SW480 (cell line): Measurements from ENCODE around the gene UNC79.

ENCODE experiments used
- DNase-seq: peaks from one replicate; pipeline ENCODE4 v3.0.0-alpha.2; 2016; ENCODE audit warnings: low spot score

UNC79 gene

DNA sequence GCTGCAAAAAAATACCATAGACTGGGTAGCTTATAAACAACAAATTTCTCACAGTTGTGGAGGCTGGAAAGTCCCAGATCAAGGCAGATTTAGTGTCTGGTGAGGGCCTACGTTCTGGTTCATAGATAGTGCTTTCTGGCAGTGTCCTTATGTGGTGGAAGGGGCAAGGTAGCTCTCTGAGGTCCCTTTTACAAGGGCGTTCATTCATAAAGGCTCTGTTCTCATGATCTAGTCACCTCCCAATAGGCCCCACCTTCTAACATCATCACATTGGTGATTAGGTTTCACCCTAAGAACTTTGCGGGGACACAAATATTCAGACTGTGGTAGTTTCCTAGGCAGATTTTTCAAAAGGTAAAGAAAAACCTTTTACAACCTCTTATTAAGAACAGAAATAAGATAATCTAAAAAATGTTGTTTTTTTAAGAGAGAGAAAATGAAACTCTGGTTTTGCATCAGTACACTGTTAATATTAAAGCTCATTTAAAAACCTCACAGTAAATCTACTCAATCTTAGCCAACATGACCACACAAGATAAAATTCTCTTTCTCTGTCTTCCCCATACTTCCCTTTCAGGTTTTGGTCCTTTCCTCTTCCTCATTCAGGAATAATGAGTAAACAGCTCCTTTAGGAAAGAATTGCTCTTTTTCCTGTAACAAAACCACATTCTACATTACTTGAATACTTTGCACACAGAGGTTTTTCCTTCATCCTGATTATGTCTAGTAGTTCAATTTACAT, 117.5 kb downstream of the UNC79 start:
- DNase-seq: no peak

DNA sequence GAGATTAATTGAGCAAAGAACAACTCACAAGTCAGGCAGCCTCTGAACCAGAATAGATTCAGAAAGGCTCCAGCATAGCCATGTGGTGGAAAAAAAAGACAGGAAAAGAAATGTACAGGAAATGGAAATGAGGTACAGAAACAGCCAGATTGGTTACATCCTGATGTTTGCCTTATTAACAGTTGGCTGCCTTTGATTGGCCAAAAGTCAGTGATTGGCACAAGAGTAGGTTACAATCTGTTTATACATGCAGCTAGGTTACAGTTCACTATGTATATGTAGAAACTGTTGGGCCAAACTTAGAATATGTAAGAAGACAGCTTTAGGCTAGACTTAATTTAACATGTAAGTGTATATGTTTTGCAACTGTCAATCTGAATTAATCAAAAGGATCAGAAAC, 118.9 kb downstream of the UNC79 start:
- DNase-seq: no peak

DNA sequence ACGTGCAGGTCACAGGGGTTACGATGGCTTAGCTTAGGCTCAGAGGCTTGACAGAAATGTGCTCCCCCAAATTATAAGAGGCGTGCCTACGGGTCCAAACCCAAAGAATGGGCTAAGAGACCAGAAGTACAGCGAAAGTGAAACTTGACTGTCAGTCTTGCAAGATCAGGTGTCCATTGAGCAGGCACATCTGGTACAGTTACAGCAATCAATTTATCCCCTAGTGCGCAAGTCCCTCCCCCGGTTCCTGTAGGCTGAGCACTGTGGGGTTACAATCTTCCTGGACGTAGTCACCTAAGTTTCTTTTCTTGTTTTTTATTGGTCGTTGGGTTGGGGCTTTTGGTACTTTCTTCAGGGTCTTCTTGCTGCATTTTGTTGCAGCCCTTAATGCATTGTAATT, 134.2 kb downstream of the UNC79 start:
- no peak for DNase-seq

DNA sequence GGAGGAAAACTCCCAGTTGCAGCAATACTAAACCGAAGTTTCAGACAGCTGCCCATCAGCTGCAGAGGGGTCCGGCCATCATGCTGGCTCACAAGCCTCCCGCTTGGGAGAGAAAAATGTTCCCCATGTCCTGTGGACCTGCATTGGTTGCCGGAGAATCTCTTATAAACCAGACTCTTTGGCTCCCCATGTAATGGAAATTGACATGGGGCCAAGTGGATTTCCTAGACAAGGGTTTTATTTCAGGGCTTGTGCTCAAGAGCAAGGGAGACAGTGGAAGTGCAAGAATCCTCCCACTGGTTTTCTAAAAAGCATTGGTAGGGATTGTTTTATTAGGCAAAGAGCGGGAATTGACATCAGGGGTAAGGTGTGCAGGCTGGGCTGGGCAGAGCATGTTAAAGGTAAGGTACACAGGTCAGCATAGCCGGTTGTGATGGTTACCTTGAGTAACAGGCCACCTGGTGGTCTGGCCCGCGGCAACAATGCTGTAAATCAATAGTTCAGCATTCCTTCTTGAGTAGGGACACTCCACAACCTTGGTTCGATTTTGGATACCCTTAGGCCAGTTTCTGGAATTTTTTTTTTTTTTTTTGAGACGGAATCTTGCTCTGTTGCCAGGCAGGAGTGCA, 135.4 kb downstream of the UNC79 start:
- no peak for DNase-seq

DNA sequence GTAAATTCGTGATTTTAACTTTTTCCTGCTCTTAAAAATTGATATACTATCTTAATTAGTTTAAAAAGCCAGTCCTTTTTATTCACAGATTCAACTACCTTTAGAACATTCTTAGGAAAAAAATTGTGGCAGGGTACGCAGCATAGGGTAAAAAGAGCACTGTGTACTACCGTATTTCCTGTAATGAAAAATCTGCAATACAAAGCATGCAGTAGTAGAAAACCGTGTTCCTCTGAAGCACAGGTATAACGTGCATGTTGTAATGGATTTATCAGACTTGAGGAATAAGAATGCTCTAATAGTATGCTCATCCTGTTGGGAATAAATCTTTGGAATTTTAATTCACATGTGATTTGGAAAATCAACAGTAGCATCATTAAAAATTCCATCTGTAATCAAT, 140.5 kb downstream of the UNC79 start:
- DNase-seq: no peak

DNA sequence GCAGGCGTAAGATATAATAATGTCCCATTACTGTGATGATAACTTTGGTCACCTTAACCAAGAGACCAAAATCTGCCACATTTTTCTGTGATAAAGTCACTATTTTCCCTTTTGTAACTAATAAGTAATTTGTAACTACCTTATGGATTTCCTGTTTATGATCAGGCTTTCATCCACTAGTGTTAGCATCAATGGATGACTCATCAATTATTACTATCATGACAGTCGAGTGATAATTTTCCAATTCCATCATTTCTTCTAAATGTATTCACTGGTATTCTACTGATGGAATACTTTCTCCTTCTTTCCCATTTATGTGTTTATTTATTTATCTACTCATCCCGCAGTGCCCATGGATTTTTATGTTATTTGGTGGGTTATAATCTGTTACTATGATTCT, 148.4 kb downstream of the UNC79 start:
- DNase-seq: no peak

DNA sequence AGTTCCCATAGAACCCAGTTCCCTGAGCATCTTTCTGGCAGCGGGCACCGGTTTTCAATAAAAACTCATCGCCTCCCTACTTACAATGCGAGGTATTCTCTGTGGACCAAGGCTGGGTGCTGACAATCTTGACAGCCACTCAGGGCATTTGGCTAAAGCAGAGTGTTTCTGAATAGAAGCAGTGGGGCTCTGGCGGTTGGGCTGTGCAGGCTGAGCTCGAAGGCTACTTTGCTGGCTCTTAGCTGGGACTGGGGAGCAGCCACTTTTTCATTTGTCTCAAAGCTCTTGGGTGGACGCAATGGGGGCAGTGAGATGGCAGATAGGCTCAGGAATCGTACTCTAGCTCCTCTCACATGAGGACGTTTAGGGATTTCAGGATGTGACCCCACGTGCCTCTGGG, 151.8 kb downstream of the UNC79 start:
- DNase-seq: no peak

DNA sequence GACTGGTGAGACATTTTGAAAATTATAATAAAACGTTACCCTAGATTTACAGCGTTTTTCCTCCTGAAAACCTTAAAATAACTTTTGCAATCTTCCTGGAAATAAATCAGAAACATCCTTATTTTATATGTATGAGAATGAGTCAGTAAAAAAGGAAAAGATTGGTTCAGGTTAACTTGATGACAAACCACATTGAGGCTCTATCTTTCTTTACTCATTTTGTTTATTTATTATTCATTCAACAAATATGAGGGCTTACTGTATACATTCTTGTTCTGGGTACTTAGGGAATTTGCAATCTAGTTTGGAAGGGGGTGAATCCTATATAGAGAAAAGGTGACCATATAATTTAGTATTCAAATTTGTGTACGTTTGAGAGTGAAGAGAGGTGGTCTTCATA, 156.6 kb downstream of the UNC79 start:
- no peak for DNase-seq

DNA sequence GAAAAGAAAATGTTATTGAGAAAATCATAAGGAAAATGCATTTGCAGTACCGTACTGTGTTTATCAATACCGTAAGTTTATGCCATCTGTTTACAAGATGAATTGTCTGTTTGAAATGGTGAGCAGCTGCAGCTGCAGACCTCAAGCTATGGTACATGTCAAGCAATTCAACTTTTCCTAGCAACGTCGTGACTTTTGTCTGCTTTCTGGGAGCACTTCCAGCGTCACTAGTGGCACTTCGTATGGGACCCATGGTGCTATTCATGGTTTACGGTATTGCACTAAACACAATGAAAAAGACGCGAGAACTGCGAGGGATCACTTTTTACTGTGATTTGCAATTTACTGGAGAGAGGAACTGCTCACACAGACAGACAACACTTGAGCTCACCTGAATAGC, 160.8 kb downstream of the UNC79 start:
- DNase-seq: no peak

DNA sequence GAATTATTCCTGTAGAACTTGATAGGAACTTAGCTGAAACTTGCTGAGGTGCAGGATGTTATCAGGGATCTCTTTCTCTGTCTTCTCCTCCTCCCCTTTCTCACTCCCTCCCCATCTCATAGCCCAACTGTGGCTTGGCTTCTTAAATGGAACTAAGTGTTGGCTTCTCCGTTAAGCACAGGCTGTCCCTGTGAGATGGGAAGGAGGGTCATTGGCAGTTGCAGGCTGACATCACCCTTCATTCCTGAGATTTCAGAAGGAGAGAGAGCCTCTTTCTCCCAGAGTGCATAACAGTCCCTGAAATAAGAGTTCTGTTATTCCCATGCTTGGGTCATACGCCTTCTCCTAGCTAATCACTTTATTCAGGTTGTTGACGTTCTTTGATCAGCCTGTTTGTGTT, 162.0 kb downstream of the UNC79 start:
- DNase-seq: no peak

DNA sequence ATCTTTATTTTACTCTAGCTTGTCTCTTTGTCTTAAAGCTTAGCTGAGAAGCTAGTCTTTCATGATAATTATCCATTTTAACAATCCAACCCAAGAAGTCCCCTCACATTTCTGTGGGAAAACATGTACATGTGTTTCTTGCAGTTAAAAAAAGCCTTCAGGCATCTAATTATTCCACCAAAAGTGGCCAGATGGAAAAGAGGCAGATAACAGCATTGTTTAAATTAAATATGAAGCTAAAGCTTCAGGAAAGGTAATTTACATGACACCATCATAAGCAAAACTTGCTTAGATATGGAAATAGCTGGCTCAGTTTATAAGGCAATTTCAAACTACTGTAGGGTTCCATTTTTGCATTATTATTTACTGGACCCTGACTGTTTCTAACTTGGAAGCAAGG, 175.4 kb downstream of the UNC79 start:
- DNase-seq: no peak

DNA sequence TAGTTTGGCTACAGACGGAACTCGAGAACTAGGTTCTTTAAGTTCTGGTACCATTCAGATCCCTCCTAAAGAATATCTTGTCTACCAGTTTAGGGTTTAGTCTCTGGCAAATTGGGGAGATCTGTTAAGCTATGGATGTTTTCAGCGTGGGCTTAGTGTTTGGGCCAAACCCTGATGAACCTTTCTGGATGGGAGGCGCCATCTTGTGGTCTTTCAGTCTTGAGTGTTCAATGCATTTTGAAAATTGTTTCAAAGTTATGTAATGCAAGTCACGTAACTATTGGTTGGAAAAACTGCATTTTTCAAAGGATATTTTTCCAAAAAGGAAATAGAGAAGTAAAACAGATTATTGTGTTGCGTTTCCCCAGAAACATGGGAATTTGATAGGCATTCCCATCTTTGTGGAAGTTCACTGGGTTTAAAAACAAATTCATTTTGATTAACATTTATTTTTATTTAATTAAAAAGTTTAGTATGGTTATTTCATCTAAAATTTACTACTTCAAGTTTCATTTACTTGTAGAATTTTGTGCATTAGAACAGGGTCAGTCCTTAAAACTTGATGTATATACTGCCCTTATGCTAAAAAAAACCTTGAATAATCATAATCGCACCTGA, 188.5 kb downstream of the UNC79 start:
- peak; percentile 42 for DNase-seq

DNA sequence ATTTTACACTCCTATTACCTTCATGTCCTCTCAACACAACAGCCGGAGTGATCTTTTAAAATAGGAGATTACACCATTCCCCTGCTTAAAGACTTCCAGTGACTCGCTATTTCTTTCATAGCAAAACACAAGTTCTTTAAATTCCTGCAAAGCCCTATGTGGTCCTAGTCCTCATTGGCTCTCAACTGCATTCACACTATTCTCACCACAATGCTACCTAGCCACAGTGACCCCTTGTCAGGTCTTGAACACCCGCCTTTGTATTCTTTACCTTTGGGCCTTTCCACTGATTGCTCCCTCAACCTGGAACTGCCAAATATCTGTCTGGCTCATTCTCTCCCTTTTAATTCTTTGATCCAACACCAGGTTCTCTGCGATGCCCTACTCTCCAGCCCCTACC, 197.3 kb downstream of the UNC79 start:
- no peak for DNase-seq

DNA sequence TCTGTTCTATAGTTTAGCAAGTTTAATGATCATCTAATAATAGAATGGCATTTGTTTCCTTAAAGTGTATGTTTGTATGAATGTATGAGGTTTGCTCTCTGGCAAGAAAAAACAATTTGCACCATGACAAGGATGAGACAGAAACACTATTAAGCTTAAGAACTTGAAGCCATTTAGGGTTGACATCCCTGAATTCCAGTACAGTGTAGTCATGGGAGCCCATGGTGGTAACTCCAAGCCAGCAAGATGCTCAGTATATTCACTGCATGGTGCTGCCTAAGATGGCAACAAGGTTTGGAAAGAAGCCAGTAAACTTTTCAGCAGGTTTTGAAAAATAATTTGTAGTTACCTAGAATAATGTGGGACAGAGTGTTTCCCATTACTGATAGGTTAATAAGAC, 198.9 kb downstream of the UNC79 start:
- no peak for DNase-seq

DNA sequence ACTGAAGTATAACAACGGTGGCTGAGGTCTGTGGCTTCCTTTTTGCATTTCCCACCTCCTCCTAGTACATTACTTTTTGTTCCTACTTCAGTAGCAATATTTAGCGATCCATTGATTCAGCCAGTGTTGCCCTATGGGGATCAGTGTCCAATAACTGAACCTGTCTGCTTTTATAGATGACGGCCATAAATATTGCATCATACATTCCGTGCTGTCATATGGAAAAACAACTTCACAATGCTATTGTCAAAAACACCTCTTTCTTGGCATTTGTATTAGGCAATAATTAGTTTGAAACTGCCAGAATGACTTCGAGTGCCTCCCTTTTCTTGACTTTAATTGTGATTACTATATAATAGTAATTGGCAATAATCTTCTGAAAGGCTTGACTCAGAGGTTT, 208.1 kb downstream of the UNC79 start:
- DNase-seq: no peak

DNA sequence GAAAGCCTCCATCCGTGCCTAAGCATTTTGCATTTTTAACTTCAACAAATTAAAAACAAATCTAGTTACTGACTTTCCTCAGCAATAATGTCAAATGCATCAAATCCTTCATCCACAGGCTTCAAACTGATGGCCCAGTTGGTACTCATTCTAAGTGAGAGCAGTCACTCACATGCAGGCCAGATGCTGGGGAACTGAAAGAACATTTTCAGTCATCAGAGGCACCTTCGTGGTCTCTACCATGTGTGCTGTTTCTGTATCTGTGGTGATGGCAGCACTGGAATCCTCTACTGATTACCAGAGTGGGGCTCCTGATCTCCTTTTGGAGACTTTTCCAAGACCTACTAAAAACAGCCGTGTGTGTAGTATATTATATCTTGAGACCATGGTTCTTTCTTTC, 212.4 kb downstream of the UNC79 start:
- DNase-seq: no peak

DNA sequence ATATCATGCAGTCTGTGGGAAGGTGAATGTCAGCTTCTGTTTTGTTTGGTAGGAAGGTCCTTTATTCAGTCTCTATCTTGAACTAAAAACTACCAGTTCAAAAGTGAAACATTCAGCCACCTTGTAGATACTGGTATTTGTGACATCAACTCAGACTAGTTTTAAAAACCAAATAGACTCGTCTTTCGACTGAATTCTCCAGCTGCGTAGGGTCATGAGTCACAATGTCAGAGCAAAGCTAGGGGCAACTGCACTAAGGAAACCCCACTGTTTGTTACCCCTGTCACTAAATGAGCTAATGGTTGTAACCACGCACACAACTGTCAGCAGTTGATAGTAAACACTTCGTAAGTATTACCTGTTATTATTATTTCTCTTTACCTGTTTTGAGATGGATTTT, 212.9 kb downstream of the UNC79 start:
- no peak for DNase-seq

DNA sequence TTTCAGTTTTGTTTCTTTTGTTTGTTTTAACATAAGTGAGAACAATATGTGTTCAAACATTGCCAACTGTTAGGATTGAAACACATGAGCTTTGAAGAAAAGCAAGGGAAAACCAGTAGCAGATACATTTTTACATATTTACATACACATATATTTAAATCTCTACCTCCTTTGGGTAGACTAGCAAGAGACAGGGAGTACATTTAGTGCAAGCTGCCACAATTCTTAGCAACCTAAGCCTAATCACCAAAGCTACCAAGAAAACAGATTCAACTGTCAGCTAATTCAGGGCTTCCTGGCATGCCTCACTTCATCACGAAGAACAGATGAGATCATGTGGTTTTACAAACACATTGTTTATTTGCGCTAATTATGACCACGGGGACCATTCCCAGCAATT, 214.5 kb downstream of the UNC79 start:
- no peak for DNase-seq

DNA sequence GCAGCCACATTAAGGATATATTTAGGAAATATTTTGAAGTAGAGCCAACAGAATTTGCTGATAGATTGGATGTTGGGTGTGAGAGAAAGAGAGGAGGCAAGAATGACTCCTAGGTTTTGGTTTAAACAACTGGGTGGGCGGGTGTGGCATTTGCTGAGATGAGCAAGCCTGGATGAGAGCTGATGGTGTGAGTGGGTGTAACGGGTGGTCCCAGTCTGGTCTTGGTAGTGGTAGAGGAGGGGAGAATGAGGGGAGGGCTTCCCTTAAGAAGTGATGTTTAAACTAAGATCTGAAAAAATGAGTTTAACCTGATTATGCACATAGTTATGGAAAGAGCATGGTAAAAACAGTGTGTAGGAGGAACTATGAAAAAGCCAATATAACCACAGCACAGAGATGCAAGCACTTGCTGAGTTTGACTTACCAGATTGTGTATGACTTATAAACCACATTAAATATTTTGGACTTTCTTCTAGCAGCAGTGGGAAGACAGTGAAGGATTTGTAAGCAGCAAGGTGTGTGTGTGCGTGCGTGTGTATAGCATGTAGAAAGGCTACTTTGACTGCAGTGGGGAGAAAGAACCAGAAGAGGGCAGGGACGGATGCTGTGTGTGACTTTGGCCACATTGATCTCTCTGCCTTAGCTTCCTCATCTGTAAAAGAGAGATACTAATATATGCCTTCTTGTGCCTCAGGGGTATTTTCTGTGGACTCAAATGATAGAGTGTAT, 217.9 kb downstream of the UNC79 start:
- DNase-seq: peak; percentile 70

DNA sequence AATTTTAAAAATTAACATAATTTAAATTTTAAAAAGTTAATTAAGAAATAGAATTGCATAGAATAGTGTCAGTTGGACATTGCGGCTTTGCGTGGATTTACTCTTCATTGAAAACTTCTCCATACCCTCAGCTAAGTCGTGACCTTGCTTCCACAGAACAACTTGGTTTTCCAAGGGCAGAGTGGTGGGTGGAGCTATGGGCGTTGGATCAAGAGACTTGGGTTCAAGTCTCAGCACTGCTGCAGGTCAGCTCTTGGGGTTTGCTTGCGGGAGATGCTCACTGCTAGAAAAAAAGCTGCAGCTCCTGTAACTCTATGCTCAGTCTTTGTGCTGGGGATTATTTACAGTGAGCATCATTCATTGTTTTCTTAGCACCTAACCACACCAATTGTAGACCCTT, 223.9 kb downstream of the UNC79 start:
- DNase-seq: no peak

DNA sequence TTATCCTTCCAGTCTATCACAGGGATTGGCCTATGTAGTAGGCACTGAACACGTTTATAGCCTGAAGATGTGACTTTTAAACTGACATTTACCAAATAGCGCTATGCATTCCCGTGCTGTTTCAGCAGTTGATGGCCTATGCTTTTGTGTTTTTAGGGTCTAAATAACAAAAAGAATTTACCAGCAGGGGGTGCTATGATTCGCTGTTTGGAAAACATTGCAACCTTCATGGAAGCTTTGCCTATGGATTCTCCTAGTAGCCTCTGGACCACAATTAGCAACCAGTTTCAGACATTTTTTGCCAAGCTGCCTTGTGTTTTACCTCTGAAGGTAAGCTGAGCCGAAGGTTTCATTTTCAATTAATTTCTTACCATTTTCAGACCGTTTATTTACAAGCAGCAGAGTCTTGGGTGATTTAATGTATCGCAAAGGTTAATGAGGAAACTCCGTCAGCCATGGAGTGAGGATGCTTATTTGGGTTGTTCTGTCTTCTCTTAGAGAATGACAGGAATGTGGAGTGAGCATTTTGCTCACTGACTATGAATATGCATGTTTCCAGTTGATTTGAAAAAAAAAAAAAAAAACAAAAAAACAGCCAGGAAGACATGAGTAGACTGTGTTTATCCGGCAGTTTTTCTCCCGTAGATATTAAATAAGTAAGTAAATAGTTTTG, 224.5 kb downstream of the UNC79 start:
- DNase-seq: peak; percentile 64

DNA sequence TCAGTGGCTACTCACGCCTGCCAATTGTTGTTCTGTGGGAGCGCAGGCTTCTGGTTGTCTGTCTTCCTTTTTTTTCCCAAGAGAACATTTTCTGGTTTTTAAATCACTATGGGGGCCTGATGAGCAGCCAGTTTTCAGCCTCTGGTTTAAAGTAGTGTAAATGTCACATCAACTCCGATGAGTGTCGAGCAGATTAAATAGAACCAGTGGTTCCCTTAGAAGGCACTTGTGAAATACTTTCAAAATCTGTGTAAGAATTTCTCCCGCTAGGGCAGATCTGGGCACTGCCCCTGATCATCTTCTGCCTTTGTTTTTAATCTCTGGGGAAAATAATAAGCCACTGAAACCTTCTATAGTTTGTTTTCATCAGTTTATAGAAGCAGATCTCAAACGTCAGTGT, 227.1 kb downstream of the UNC79 start:
- DNase-seq: no peak
